SK-N-SH (cell line): Measurements from ENCODE around the gene SYT11. TPM values are rescaled to one million over a fixed set of nuclear protein-coding genes. Genes with fewer than 3 reads are reported as not detected.

Source experiments
- CTCF ChIA-PET: fragments of 300-600, 350-600 bp; formaldehyde crosslinking; extraction: SDS; loops from one replicate; lab custom pipeline; 2021; lab: Yijun Ruan, JAX
- POLR2A ChIA-PET: fragments of 350-600 bp; sonication (Branson Sonifier 250); formaldehyde crosslinking; extraction: SDS; loops from one replicate; lab custom pipeline; 2020; ENCODE audit warnings: antibody characterized with exemption, inconsistent platforms; lab: Yijun Ruan, JAX
- DNase-seq: peaks from one replicate; pipeline ENCODE4 v3.0.0; 2012
- H2AFZ ChIP-seq: fragments of 200-600 bp; sonication (generic); 2 replicates; pipeline ENCODE4 v1.8.1; 2016; ENCODE audit warnings: antibody characterized with exemption, mild to moderate bottlenecking, low read depth
- H3F3A ChIP-seq: fragments of 200-600 bp; sonication (generic); replicated peaks from 2 replicates; pipeline ENCODE3; 2016; ENCODE audit warnings: antibody characterized with exemption, mild to moderate bottlenecking; ENCODE audit not compliant: insufficient read depth
- H3K27ac ChIP-seq, 2 experiments: fragments of 200-500 bp in 1 of 2; fragments of 200-600 bp in 1 of 2; sonication (Bioruptor generic) in 1 of 2; sonication (generic), shearing (Covaris generic) in 1 of 2; 2 replicates each; pipeline versions ENCODE4 v1.5.1 to v1.6.1; 2014 to 2016; ENCODE audit warnings: low read depth in 2 of 2, inconsistent platforms in 1 of 2, low read length in 1 of 2, mild to moderate bottlenecking in 1 of 2, mixed read lengths in 1 of 2
- H3K27me3 ChIP-seq: fragments of 200-600 bp; sonication (generic), shearing (Covaris generic); 2 replicates; pipeline ENCODE4 v1.6.1; 2016; ENCODE audit warnings: mixed run types; ENCODE audit not compliant: insufficient read depth
- H3K36me3 ChIP-seq, 2 experiments: fragments of 200-500 bp in 1 of 2; fragments of 200-600 bp in 1 of 2; sonication (Bioruptor generic) in 1 of 2; sonication (generic) in 1 of 2; replicated peaks in 1 of 2; 2 replicates each; pipeline versions ENCODE3 to v1.5.1; 2014 to 2016; ENCODE audit warnings: low read length in 1 of 2, mild to moderate bottlenecking in 1 of 2; ENCODE audit not compliant: insufficient read depth in 2 of 2, control insufficient read depth in 1 of 2
- H3K4me1 ChIP-seq, 2 experiments: fragments of 200-500 bp in 1 of 2; fragments of 200-600 bp in 1 of 2; sonication (Bioruptor generic) in 1 of 2; sonication (generic), shearing (Covaris generic) in 1 of 2; 2 replicates each; pipeline versions ENCODE4 v1.5.1 to v1.6.1; 2014 to 2016; ENCODE audit warnings: low read depth in 1 of 2, low read length in 1 of 2, mixed run types in 1 of 2; ENCODE audit not compliant: insufficient read depth in 2 of 2, control insufficient read depth in 1 of 2
- H3K4me2 ChIP-seq: fragments of 200-600 bp; sonication (generic), shearing (Covaris generic); 2 replicates; pipeline ENCODE4 v1.6.1; 2017; ENCODE audit warnings: mixed run types
- H3K4me3 ChIP-seq, 2 experiments: fragments of 200-500 bp in 1 of 2; fragments of 200-600 bp in 1 of 2; sonication (Bioruptor generic) in 1 of 2; sonication (generic), shearing (Covaris generic) in 1 of 2; 2 replicates each; pipeline versions ENCODE4 v1.5.1 to v1.8.1; 2014 to 2016; ENCODE audit warnings: low read depth in 2 of 2, inconsistent platforms in 1 of 2, low read length in 1 of 2, mild to moderate bottlenecking in 1 of 2, mixed read lengths in 1 of 2, moderate library complexity in 1 of 2
- H3K79me2 ChIP-seq: fragments of 200-600 bp; sonication (generic); 2 replicates; pipeline ENCODE4 v1.8.1; 2017; ENCODE audit warnings: mild to moderate bottlenecking; ENCODE audit not compliant: insufficient read depth
- H3K9ac ChIP-seq: fragments of 200-600 bp; sonication (generic); 2 replicates; pipeline ENCODE4 v1.6.1; 2017; ENCODE audit warnings: mixed run types
- H3K9me2 ChIP-seq: fragments of 200-600 bp; sonication (generic); 2 replicates; pipeline ENCODE4 v1.6.1; 2017; ENCODE audit warnings: mixed run types
- H3K9me3 ChIP-seq: fragments of 200-600 bp; sonication (generic); 2 replicates; pipeline ENCODE4 v1.6.1; 2017; ENCODE audit warnings: mixed run types, mild to moderate bottlenecking, moderate library complexity
- H4K20me1 ChIP-seq: fragments of 200-600 bp; sonication (generic); 2 replicates; pipeline ENCODE4 v1.6.1; 2017; ENCODE audit warnings: mild to moderate bottlenecking, mixed run types; ENCODE audit not compliant: insufficient read depth
- EZH2phosphoT487 ChIP-seq: fragments of 200-600 bp; sonication (generic); IDR thresholded peaks from 2 replicates; pipeline ENCODE4 v1.6.1; 2017; ENCODE audit warnings: low read depth, mixed run types, mild to moderate bottlenecking, antibody characterized with exemption, moderate library complexity, borderline replicate concordance
- FOSL2 ChIP-seq: IDR thresholded peaks from 2 replicates; pipeline ENCODE4 v1.4.0; 2012; ENCODE audit warnings: low read depth, mild to moderate bottlenecking, moderate library complexity, borderline replicate concordance
- FOXJ3 ChIP-seq: sonication (generic); formaldehyde crosslinking; IDR thresholded peaks from 2 replicates; pipeline ENCODE4 v1.5.1; 2020; ENCODE audit warnings: mild to moderate bottlenecking, missing genetic modification reagents
- GATA2 ChIP-seq: sonication (generic); formaldehyde crosslinking; IDR thresholded peaks from 2 replicates; pipeline ENCODE4 v1.5.0; 2020; ENCODE audit warnings: mild to moderate bottlenecking, missing genetic modification reagents
- IRF3 ChIP-seq: fragments of 150-350 bp; IDR thresholded peaks from 2 replicates; pipeline ENCODE4 v1.6.1; 2016; ENCODE audit warnings: mild to moderate bottlenecking, low read depth, low read length
- JUND ChIP-seq: IDR thresholded peaks from 2 replicates; pipeline ENCODE4 v1.4.0; 2012
- MAX ChIP-seq: IDR thresholded peaks from 2 replicates; pipeline ENCODE4 v1.4.0; 2012; ENCODE audit warnings: low read depth
- NRF1 ChIP-seq: IDR thresholded peaks from 2 replicates; pipeline ENCODE4 v1.6.1; 2012; ENCODE audit warnings: low read depth, mild to moderate bottlenecking, low read length
- RFX5 ChIP-seq: IDR thresholded peaks from 2 replicates; pipeline ENCODE4 v1.6.1; 2012; ENCODE audit warnings: mild to moderate bottlenecking, improper control_type of control experiment, low read length
- SIN3A ChIP-seq: IDR thresholded peaks from 2 replicates; pipeline ENCODE4 v1.6.1; 2012; ENCODE audit warnings: low read depth, mild to moderate bottlenecking, low read length, moderate library complexity, borderline replicate concordance
- SMC3 ChIP-seq: IDR thresholded peaks from 2 replicates; pipeline ENCODE4 v1.6.1; 2012; ENCODE audit warnings: low read depth, low read length, improper control_type of control experiment
- TEAD4 ChIP-seq: IDR thresholded peaks from 2 replicates; pipeline ENCODE4 v1.4.0; 2012; ENCODE audit warnings: mild to moderate bottlenecking, borderline replicate concordance; ENCODE audit not compliant: insufficient read depth
- YY1 ChIP-seq: IDR thresholded peaks from 2 replicates; pipeline ENCODE4 v1.4.0; 2012; ENCODE audit warnings: low read depth, mild to moderate bottlenecking
- ZBTB33 ChIP-seq: IDR thresholded peaks from 2 replicates; pipeline ENCODE4 v1.4.0; 2012; ENCODE audit warnings: low read depth, borderline replicate concordance
- WGBS: methylation state at CpG from one replicate; pipeline ENCODE4 v1.1.6; 2017; ENCODE audit warnings: low lambda C conversion rate; 5-methylcytosine and 5-hydroxymethylcytosine counted together
- polyA plus RNA-seq, 3 experiments: library from polyadenylated mRNA; depleted of rRNA; stranded (reverse); fragments of >200 nt; gene quantifications; 2 replicates each; pipeline ENCODE4 v1.2.3, GENCODE V29; 2012

The SYT11 gene
- polyA plus RNA-seq, 1 of the 3 experiments (the other 2 are of a cell fraction) = 26.7 TPM

DNA sequence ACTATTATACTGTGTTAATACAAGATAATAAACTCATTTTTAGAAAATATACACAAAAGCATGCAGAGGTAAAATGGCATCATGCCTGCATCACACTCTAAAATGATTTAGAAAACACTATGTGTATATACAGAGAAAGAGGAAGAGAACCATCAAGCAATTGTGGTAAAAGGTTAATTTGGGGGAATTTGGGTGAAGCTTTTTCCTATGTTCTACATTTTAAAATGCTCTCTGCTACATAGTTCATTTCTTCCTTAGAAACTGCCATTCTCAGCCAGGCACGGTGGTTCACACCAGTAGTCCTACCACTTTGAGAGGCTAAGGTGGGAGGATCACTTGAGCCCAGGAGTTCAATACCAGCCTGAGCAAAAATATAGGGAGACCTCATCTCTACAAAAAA lies 46.5 kb upstream of the SYT11 start:
- peaks cover 6% of the 10 kb centered on the region; the same call in 1 of the 2 replicates for H3K79me2 ChIP-seq
- H3K36me3 ChIP-seq = peaks cover 41 to 67% of the 10 kb centered on the region in 2 experiments
- H3K27ac ChIP-seq = no peak overlapping the region
- no peak for DNase-seq
- no peak overlapping the region for H3K4me2 ChIP-seq
- no peak overlapping the region for H2AFZ ChIP-seq
- H3K9me3 ChIP-seq = no peaks in the 10 kb centered on the region
- no peak overlapping the region for H3K9ac ChIP-seq
- H3K9me2 ChIP-seq = no peaks in the 10 kb centered on the region
- H3K4me1 ChIP-seq = no peaks in the 10 kb centered on the region
- ChIA-PET POLR2A (no interaction called here), CTCF (no interaction called here)
- H3F3A ChIP-seq = peaks cover 4% of the 10 kb centered on the region
- H4K20me1 ChIP-seq = no peaks in the 10 kb centered on the region
- 95% methylated on average over 1 of the region's 1 CpG for WGBS
- no peak for TF ChIP-seq FOSL2
- no peaks in the 10 kb centered on the region for H3K27me3 ChIP-seq
- H3K4me3 ChIP-seq = no peak overlapping the region

- H3K79me2 ChIP-seq = peaks cover 6% of the 10 kb centered on the region; the same call in 1 of the 2 replicates
- peaks cover 4% of the 10 kb centered on the region for H3F3A ChIP-seq
- CTCF ChIA-PET = no interaction called here
- no peak overlapping the region for H3K9ac ChIP-seq
- no peaks in the 10 kb centered on the region for H4K20me1 ChIP-seq
- no peak overlapping the region for H3K27ac ChIP-seq
- H2AFZ ChIP-seq = no peak overlapping the region
- no peaks in the 10 kb centered on the region for H3K9me2 ChIP-seq
- no peak for DNase-seq
- no peak overlapping the region for H3K4me2 ChIP-seq
- POLR2A ChIA-PET = no interaction called here
- H3K36me3 ChIP-seq = peaks cover 45 to 67% of the 10 kb centered on the region in 2 experiments
- WGBS = 97% methylated on average over 3 of the region's 3 CpGs
- H3K4me3 ChIP-seq = no peak overlapping the region
- H3K4me1 ChIP-seq = no peaks in the 10 kb centered on the region
- no peaks in the 10 kb centered on the region for H3K9me3 ChIP-seq
- TF ChIP-seq EZH2phosphoT487 (no peak), GATA2 (CRISPR knock-in tag) (no peak), RFX5 (no peak), NRF1 (no peak), TEAD4 (no peak), SMC3 (no peak), JUND (no peak)
- no peaks in the 10 kb centered on the region for H3K27me3 ChIP-seq
Measured at GRCh38 chr1:155813672-155814071, 45.7 kb upstream of the SYT11 start.

- Histone ChIP-seq H3K9me3 (no peaks in the 10 kb centered on the region), H3K9me2 (no peaks in the 10 kb centered on the region), H3F3A (peaks cover 7% of the 10 kb centered on the region), H3K79me2 (peaks cover 6% of the 10 kb centered on the region; the same call in 1 of the 2 replicates), H3K27me3 (no peaks in the 10 kb centered on the region), H3K4me2 (no peak overlapping the region), H3K9ac (no peak overlapping the region), H4K20me1 (no peaks in the 10 kb centered on the region), H3K4me3 (no peak overlapping the region), H3K4me1 (no peaks in the 10 kb centered on the region), H3K27ac (no peak overlapping the region), H3K36me3 (peaks cover 57 to 72% of the 10 kb centered on the region in 2 experiments), H2AFZ (no peak overlapping the region)
- no peak for DNase-seq
- ChIA-PET POLR2A (no interaction called here), CTCF (interaction anchor here (0.9 to 1.8 kb wide), 3 partner anchors 14 to 250 kb away, joined by 3 to 4 read pairs (median 3); no protein-coding TSS in a partner anchor)
- WGBS = 96% methylated on average over 1 of the region's 1 CpG
- TF ChIP-seq TEAD4 (no peak), IRF3 (no peak), ZBTB33 (no peak), YY1 (no peak), SIN3A (no peak), FOXJ3 (no peak), MAX (no peak)
Measured at GRCh38 chr1:155816351-155816750, 43.0 kb upstream of the SYT11 start.
